K562 (cell line): ENCODE data around the gene SRPK2. TPM values are rescaled to one million over a fixed set of nuclear protein-coding genes. Genes with fewer than 3 reads are reported as not detected.
A peak's percentile ranks its signal among the peaks of the same experiment; 100 is the strongest.

Source experiments
- AFF4 ChIP-seq: sonication (generic); formaldehyde crosslinking; IDR thresholded peaks from 2 replicates; pipeline ENCODE4 v1.8.0; 2023; ENCODE audit warnings: mild to moderate bottlenecking, missing genetic modification reagents
- BRF1 ChIP-seq: IDR thresholded peaks from 3 replicates; pipeline ENCODE4 v1.6.1; 2011; ENCODE audit warnings: borderline replicate concordance, mild to moderate bottlenecking; ENCODE audit not compliant: insufficient read length; ENCODE audit errors: extremely low read depth
- COPS2 ChIP-seq: fragments of 450-650 bp; conservative IDR thresholded peaks from 2 replicates; pipeline ENCODE4 v1.6.1; 2016; ENCODE audit warnings: mild to moderate bottlenecking, moderate library complexity
- ELF1 ChIP-seq: fragments of 200-800 bp; sonication (Bioruptor generic); IDR thresholded peaks from 2 replicates; pipeline ENCODE4 v1.6.1; 2016; ENCODE audit warnings: missing genetic modification characterization, missing compliant biosample characterization
- GATAD2A ChIP-seq: fragments of 450-650 bp; IDR thresholded peaks from 2 replicates; pipeline ENCODE4 v1.6.1; 2017
- MECOM ChIP-seq: fragments of 250-450 bp; sonication (Bioruptor Pico); IDR thresholded peaks from 2 replicates; pipeline ENCODE4 v1.8.0; 2022; ENCODE audit warnings: inconsistent platforms
- MTA1 ChIP-seq: fragments of 450-650 bp; IDR thresholded peaks from 2 replicates; pipeline ENCODE4 v1.6.1; 2017; ENCODE audit warnings: borderline replicate concordance
- PHB ChIP-seq: fragments of 250-450 bp; sonication (Bioruptor Pico); IDR thresholded peaks from 2 replicates; pipeline ENCODE4 v1.5.0; 2021
- POLR2G ChIP-seq: fragments of 200-400 bp; formaldehyde crosslinking; IDR thresholded peaks from 2 replicates; pipeline ENCODE4 v1.6.1; 2017; ENCODE audit warnings: low read depth, mild to moderate bottlenecking, antibody characterized with exemption, low read length, moderate library complexity
- PRDM10 ChIP-seq: fragments of 450-650 bp; IDR thresholded peaks from 2 replicates; pipeline ENCODE4 v1.6.1; 2018; ENCODE audit not compliant: partially characterized antibody
- SMARCC2 ChIP-seq: fragments of 450-650 bp; IDR thresholded peaks from 2 replicates; pipeline ENCODE4 v1.6.1; 2017; ENCODE audit warnings: antibody characterized with exemption, moderate library complexity, mild to moderate bottlenecking, low read depth
- TARDBP ChIP-seq: fragments of 450-650 bp; IDR thresholded peaks from 2 replicates; pipeline ENCODE4 v1.6.1; 2016
- ZNF143 ChIP-seq: sonication (generic); formaldehyde crosslinking; IDR thresholded peaks from 2 replicates; pipeline ENCODE4 v1.9.0; 2022; ENCODE audit warnings: mild to moderate bottlenecking, missing genetic modification reagents
- polyA plus RNA-seq, 8 experiments: library from polyadenylated mRNA; depleted of rRNA in 4 of 8; stranded (reverse) in 5 of 8; unstranded in 3 of 8; fragments of >200 nt; fragmentation: Nextera tagmentation in 2 of 8; fragmentation: Illumina TruSeq in 1 of 8; extraction: Ambion mirVana in 2 of 8; extraction: Trizol in 1 of 8; gene quantifications; 2 replicates each; pipeline versions ENCODE4 v1.2.1 to v1.2.3, GENCODE V29; 2011 to 2014; ENCODE audit warnings: inconsistent platforms in 1 of 8, missing spikeins in 1 of 8
- total RNA-seq, 7 experiments: library from RNA; depleted of rRNA in 6 of 7; stranded (reverse); fragments of >200 nt in 6 of 7; fragmentation: Illumina TruSeq in 2 of 7; extraction: Trizol in 2 of 7; gene quantifications; 2 replicates each; pipeline versions ENCODE4 v1.2.1 to v1.2.3, GENCODE V29; 2011 to 2021; ENCODE audit warnings: low replicate concordance in 1 of 7

SRPK2 gene
- total and polyA plus RNA-seq, 9 of the 15 experiments (the other 6 are each of a cell fraction or from before 2014, with no cell fraction given), result 21.5 to 44.7 (median 33.3) TPM

- no peak for TF ChIP-seq TARDBP
- TF ChIP-seq POLR2G, result peak; percentile 81
- TF ChIP-seq ELF1 (tag), result no peak
- no peak for TF ChIP-seq COPS2
- TF ChIP-seq MECOM (CRISPR knock-in tag), result no peak
- no peak for TF ChIP-seq SMARCC2
- no peak for TF ChIP-seq AFF4 (CRISPR knock-in tag)
- no peak for TF ChIP-seq PRDM10
- no peak for TF ChIP-seq ZNF143
- TF ChIP-seq GATAD2A, result 0 out of 2 replicates have a peak, but pooled peaks have one; percentile 11
- no peak for TF ChIP-seq PHB (CRISPR knock-in tag)
- TF ChIP-seq MTA1, result no peak
- no peak for TF ChIP-seq BRF1
These were observed at the start of gene SRPK2 (continued) for GRCh38 chr7:105388356-105389087.
